ENCODE data around the gene TEX14. TPM values are rescaled to one million over a fixed set of nuclear protein-coding genes. Genes with fewer than 3 reads are reported as not detected.
A peak's percentile ranks its signal among the peaks of the same experiment; 100 is the strongest.

TEX14 gene
- total RNA-seq (2014; rRNA removed; shearing (Covaris generic)) = not detected in 2 replicates
- 0.15 TPM in 1 of 2 replicates, not detected in the other for polyA plus RNA-seq (2016; fragmentation: Nextera tagmentation; extraction: Ambion mirVana)

- H3K9me3 ChIP-seq (ENCODE audit: low read depth) = no peaks in the 10 kb centered on the region
- H2AFZ ChIP-seq = peak within 1 kb of the TSS; percentile 99
- WGBS, 2 experiments (ENCODE audit: low coverage in 1 of 2, low lambda C conversion rate in 2 of 2, missing lambda C conversion rate in 2 of 2) = 68 to 76% methylated on average over 16 to 18 of the region's 19 CpGs
- in situ Hi-C loops (cut with MboI) = no loop called here
- H3K36me3 ChIP-seq (ENCODE audit: low read depth) = no peaks in the 10 kb centered on the region
- H3K27me3 ChIP-seq (replicated peaks; ENCODE audit: insufficient read depth) = no peaks in the 10 kb centered on the region
- no peaks in the 10 kb centered on the region for H3K9me2 ChIP-seq (ENCODE audit: insufficient read depth)
- peak within 1 kb of the TSS; percentile 78 for H3K9ac ChIP-seq
- H3K79me2 ChIP-seq (ENCODE audit: insufficient read depth) = 0 out of 2 replicates have a peak, but pooled peaks cover 12% of the 10 kb centered on the region
- H3K27ac ChIP-seq = peak within 1 kb of the TSS; percentile 53
- DNase-seq = no peak
- 0 out of 2 replicates have a peak, but pooled peaks cover 6% of the 10 kb centered on the region for H3K4me1 ChIP-seq (ENCODE audit: insufficient read depth)
- peak within 1 kb of the TSS; percentile 82 for H3K4me3 ChIP-seq
- H3F3A ChIP-seq (ENCODE audit: insufficient read depth) = no peaks in the 10 kb centered on the region
- peak within 1 kb of the TSS; percentile 77 for H3K4me2 ChIP-seq (ENCODE audit: unreplicated experiment)
- no peaks in the 10 kb centered on the region for H4K20me1 ChIP-seq (ENCODE audit: insufficient read depth)
- no peak for TF ChIP-seq EZH2phosphoT487 (IDR thresholded peaks at IDR 0.05; ENCODE audit: insufficient read depth, low read depth)
- no peak for TF ChIP-seq EZH2 (IDR thresholded peaks at IDR 0.05; ENCODE audit: insufficient read depth, poor library complexity, severe bottlenecking)
Measured at GRCh38 chr17:58691701-58692238, at the start of gene TEX14. Gene TEX14 (minus strand): TSS chr17:58692045. CDS start chr17:58652001, 40,044 bp downstream.

- H2AFZ ChIP-seq = no peak overlapping the region; the same call in 1 of the 2 replicates
- H3K4me2 ChIP-seq (ENCODE audit: unreplicated experiment) = no peak overlapping the region
- TF ChIP-seq EZH2phosphoT487 (IDR thresholded peaks at IDR 0.05; ENCODE audit: insufficient read depth, low read depth) = no peak
- no peak for TF ChIP-seq EZH2 (IDR thresholded peaks at IDR 0.05; ENCODE audit: insufficient read depth, poor library complexity, severe bottlenecking)
- no peak overlapping the region for H3K27ac ChIP-seq
- H3K36me3 ChIP-seq (ENCODE audit: low read depth) = no peaks in the 10 kb centered on the region
- no peaks in the 10 kb centered on the region for H4K20me1 ChIP-seq (ENCODE audit: insufficient read depth)
- H3K27me3 ChIP-seq (replicated peaks; ENCODE audit: insufficient read depth) = no peaks in the 10 kb centered on the region
- no peak overlapping the region for H3K9ac ChIP-seq
- H3K79me2 ChIP-seq (ENCODE audit: insufficient read depth) = no peaks in the 10 kb centered on the region
- H3F3A ChIP-seq (ENCODE audit: insufficient read depth) = no peaks in the 10 kb centered on the region
- H3K4me3 ChIP-seq = no peak overlapping the region
- DNase-seq = peak; percentile 46
- in situ Hi-C loops (cut with MboI) = no loop called here
- no peaks in the 10 kb centered on the region for H3K9me2 ChIP-seq (ENCODE audit: insufficient read depth)
- WGBS, 2 experiments (ENCODE audit: low coverage in 1 of 2, low lambda C conversion rate in 2 of 2, missing lambda C conversion rate in 2 of 2) = 70 to 77% methylated on average over 8 of the region's 8 CpGs
- no peaks in the 10 kb centered on the region for H3K9me3 ChIP-seq (ENCODE audit: low read depth)
- H3K4me1 ChIP-seq (ENCODE audit: insufficient read depth) = no peaks in the 10 kb centered on the region
Measured at GRCh38 chr17:58741121-58741625, 49.3 kb upstream of the TEX14 start.

GRCh38 chr17:58734811-58735210, 43.0 kb upstream of the TEX14 start:
- no peak for DNase-seq
- Histone ChIP-seq H3K27ac (no peak overlapping the region), H3K9me3 (ENCODE audit: low read depth) (no peaks in the 10 kb centered on the region), H3K9me2 (ENCODE audit: insufficient read depth) (no peaks in the 10 kb centered on the region), H3K4me2 (ENCODE audit: unreplicated experiment) (no peak overlapping the region), H2AFZ (no peak overlapping the region), H3K9ac (no peak overlapping the region), H3K27me3 (replicated peaks; ENCODE audit: insufficient read depth) (no peaks in the 10 kb centered on the region), H4K20me1 (ENCODE audit: insufficient read depth) (no peaks in the 10 kb centered on the region), H3F3A (ENCODE audit: insufficient read depth) (no peaks in the 10 kb centered on the region), H3K36me3 (ENCODE audit: low read depth) (no peaks in the 10 kb centered on the region), H3K4me3 (no peak overlapping the region), H3K79me2 (ENCODE audit: insufficient read depth) (no peaks in the 10 kb centered on the region), H3K4me1 (ENCODE audit: insufficient read depth) (no peaks in the 10 kb centered on the region)
- in situ Hi-C loops (cut with MboI) = no loop called here
- no peak for TF ChIP-seq EZH2phosphoT487 (IDR thresholded peaks at IDR 0.05; ENCODE audit: insufficient read depth, low read depth)
- TF ChIP-seq EZH2 (IDR thresholded peaks at IDR 0.05; ENCODE audit: insufficient read depth, poor library complexity, severe bottlenecking) = no peak
- WGBS, 2 experiments (ENCODE audit: low coverage in 1 of 2, low lambda C conversion rate in 2 of 2, missing lambda C conversion rate in 2 of 2) = 96 to 97% methylated on average over 3 of the region's 3 CpGs

- DNase-seq = no peak
- H4K20me1 ChIP-seq (ENCODE audit: insufficient read depth) = no peaks in the 10 kb centered on the region
- H3K36me3 ChIP-seq (ENCODE audit: low read depth) = no peaks in the 10 kb centered on the region
- no peak overlapping the region for H3K9ac ChIP-seq
- H2AFZ ChIP-seq = no peak overlapping the region
- H3K79me2 ChIP-seq (ENCODE audit: insufficient read depth) = no peaks in the 10 kb centered on the region
- H3K27me3 ChIP-seq (replicated peaks; ENCODE audit: insufficient read depth) = no peaks in the 10 kb centered on the region
- H3K4me3 ChIP-seq = no peak overlapping the region
- no peak overlapping the region for H3K27ac ChIP-seq
- 88 to 89% methylated on average over 3 of the region's 3 CpGs for WGBS, 2 experiments (ENCODE audit: low coverage in 1 of 2, low lambda C conversion rate in 2 of 2, missing lambda C conversion rate in 2 of 2)
- H3K4me1 ChIP-seq (ENCODE audit: insufficient read depth) = no peaks in the 10 kb centered on the region
- in situ Hi-C loops (cut with MboI) = no loop called here
- no peaks in the 10 kb centered on the region for H3K9me2 ChIP-seq (ENCODE audit: insufficient read depth)
- no peaks in the 10 kb centered on the region for H3K9me3 ChIP-seq (ENCODE audit: low read depth)
- TF ChIP-seq EZH2phosphoT487 (IDR thresholded peaks at IDR 0.05; ENCODE audit: insufficient read depth, low read depth) (no peak), EZH2 (IDR thresholded peaks at IDR 0.05; ENCODE audit: insufficient read depth, poor library complexity, severe bottlenecking) (no peak)
- no peaks in the 10 kb centered on the region for H3F3A ChIP-seq (ENCODE audit: insufficient read depth)
- H3K4me2 ChIP-seq (ENCODE audit: unreplicated experiment) = no peak overlapping the region
Measured at GRCh38 chr17:58734040-58734439, 42.2 kb upstream of the TEX14 start.

All from GM23248 (cell line).